Panc1 (cell line): ENCODE data around the gene CADM1.

Experiments used
- POLR2AphosphoS5 ChIP-seq: IDR thresholded peaks from 2 replicates; pipeline ENCODE4 v1.6.1; 2012; ENCODE audit warnings: mild to moderate bottlenecking, low read depth, low read length, moderate library complexity
- REST ChIP-seq, 2 experiments: IDR thresholded peaks; 2 replicates each; pipeline ENCODE4 v1.6.1; 2011 to 2012; ENCODE audit warnings: low read depth in 2 of 2, control low read depth in 1 of 2, low read length in 1 of 2, mild to moderate bottlenecking in 1 of 2, moderate library complexity in 1 of 2; ENCODE audit not compliant: insufficient read depth in 1 of 2

GRCh38 chr11:115179636-115180035 lies 324.6 kb downstream of the CADM1 start:
- TF ChIP-seq REST (IDR thresholded peaks at IDR 0.05; ENCODE audit: insufficient read depth in 1 of 2, low read depth in 2 of 2, low read length in 1 of 2) (no peak), POLR2AphosphoS5 (no peak)
